Forelimb muscle (tissue), 1 donor: ENCODE results near the gene KRT26. TPM values are rescaled to one million over a fixed set of nuclear protein-coding genes. Genes with fewer than 3 reads are reported as not detected.

Source experiments
- DNase-seq: peaks from one replicate; pipeline ENCODE4 v3.0.0-alpha.2; 2013; ENCODE audit warnings: low read depth
- polyA plus RNA-seq: library from polyadenylated mRNA; unstranded; fragments of 120-200 nt; gene quantifications from one replicate; pipeline ENCODE4 v1.2.1, GENCODE V29; 2013; ENCODE audit not compliant: insufficient read length

KRT26 gene
- polyA plus RNA-seq, 1 donor, result not detected

- no peak for DNase-seq
Measured at GRCh38 chr17:40730970-40731369, 41.0 kb downstream of the KRT26 start.

GRCh38 chr17:40727447-40728231 lies 44.4 kb downstream of the KRT26 start:
- DNase-seq, result no peak

- DNase-seq, result no peak
Measured at GRCh38 chr17:40726919-40727318, 45.1 kb downstream of the KRT26 start.

- DNase-seq, result no peak
Measured at GRCh38 chr17:40724656-40725055, 47.3 kb downstream of the KRT26 start.

- DNase-seq, result peak; percentile 9
Measured at GRCh38 chr17:40722241-40722640, 49.8 kb downstream of the KRT26 start.

GRCh38 chr17:40720899-40721298 lies 51.1 kb downstream of the KRT26 start:
- no peak for DNase-seq

GRCh38 chr17:40718930-40719329 lies 53.1 kb downstream of the KRT26 start:
- DNase-seq, result no peak

GRCh38 chr17:40717776-40718175 lies 54.2 kb downstream of the KRT26 start:
- DNase-seq, result no peak

Other genes starting within 250 kb of the KRT26 start
- 0.39 TPM for gene CCR7, start 206.7 kb downstream of the KRT26 start, polyA plus RNA-seq
- gene SMARCE1, start 124.4 kb downstream of the KRT26 start, polyA plus RNA-seq, result 115 TPM
- gene KRT222, start 107.0 kb downstream of the KRT26 start, polyA plus RNA-seq, result 0.13 TPM
- not detected for gene KRT24, start 68.4 kb downstream of the KRT26 start, polyA plus RNA-seq
- not detected for gene KRT25, start 16.9 kb downstream of the KRT26 start, polyA plus RNA-seq
- not detected for gene KRT27, start 10.3 kb upstream of the KRT26 start, polyA plus RNA-seq
- not detected for gene KRT28, start 27.8 kb upstream of the KRT26 start, polyA plus RNA-seq
- gene KRT10, start 50.4 kb upstream of the KRT26 start, polyA plus RNA-seq, result 35.8 TPM
- gene KRT12, start 95.0 kb upstream of the KRT26 start, polyA plus RNA-seq, result 0.08 TPM
- not detected for gene KRT20, start 113.0 kb upstream of the KRT26 start, polyA plus RNA-seq
- 0.19 TPM for gene KRT23, start 165.4 kb upstream of the KRT26 start, polyA plus RNA-seq
- 7.2 TPM for gene KRT39, start 194.7 kb upstream of the KRT26 start, polyA plus RNA-seq
- gene KRT40, start 212.1 kb upstream of the KRT26 start, polyA plus RNA-seq, result 10.9 TPM
- gene KRTAP3-3, start 222.0 kb upstream of the KRT26 start, polyA plus RNA-seq, result not detected
- 0.52 TPM for gene KRTAP3-2, start 227.7 kb upstream of the KRT26 start, polyA plus RNA-seq
- gene KRTAP3-1, start 236.9 kb upstream of the KRT26 start, polyA plus RNA-seq, result not detected